Measurements from ENCODE around the gene KRTAP17-1.

GRCh38 chr17:41308918-41309359 lies 6.6 kb downstream of the KRTAP17-1 start, which contains the start of gene KRTAP16-1:
- no peak for TF ChIP-seq CTCF (conservative IDR thresholded peaks at IDR 0.05; ENCODE audit: low read depth, low read length)
- TF ChIP-seq POLR2A (IDR thresholded peaks at IDR 0.05; ENCODE audit: low read depth, low read length) = no peak
- TF ChIP-seq RAD21 (IDR thresholded peaks at IDR 0.05; ENCODE audit: low read length) = no peak
- no peak for TF ChIP-seq RFX5 (IDR thresholded peaks at IDR 0.05; ENCODE audit: low read depth, low read length)
- TF ChIP-seq USF2 (IDR thresholded peaks at IDR 0.05; ENCODE audit: low read depth, low read length) = no peak
- TF ChIP-seq BHLHE40 (IDR thresholded peaks at IDR 0.05; ENCODE audit: low read depth, low read length) = no peak
- no peak for TF ChIP-seq NFE2L2 (IDR thresholded peaks at IDR 0.05; ENCODE audit: low read depth, low read length)
- no peak for TF ChIP-seq CHD1 (IDR thresholded peaks at IDR 0.05; ENCODE audit: low read depth, low read length)
- no peak for TF ChIP-seq MAZ (IDR thresholded peaks at IDR 0.05; ENCODE audit: borderline replicate concordance, low read depth, low read length)
